IPS DF 4.7 (cell line): ENCODE measurements around the gene COPS4.

Source experiments
- DNase-seq: peaks from one replicate; pipeline ENCODE4 v3.0.0-alpha.2; 2013; ENCODE audit warnings: low spot score; ENCODE audit errors: extremely low read depth

The COPS4 gene

GRCh38 chr4:83121246-83121645 is 86.3 kb downstream of the COPS4 start:
- no peak for DNase-seq

- no peak for DNase-seq
Measured at GRCh38 chr4:83124111-83124780, 89.3 kb downstream of the COPS4 start.
